ENCODE results near the gene FAM234B. TPM values are rescaled to one million over a fixed set of nuclear protein-coding genes. Genes with fewer than 3 reads are reported as not detected.

Gene FAM234B
- total and polyA plus RNA-seq, 2 of the 8 experiments (the other 6 are each of a cell fraction or from before 2014, with no cell fraction given) = 12.5 to 29.1 TPM

DNA sequence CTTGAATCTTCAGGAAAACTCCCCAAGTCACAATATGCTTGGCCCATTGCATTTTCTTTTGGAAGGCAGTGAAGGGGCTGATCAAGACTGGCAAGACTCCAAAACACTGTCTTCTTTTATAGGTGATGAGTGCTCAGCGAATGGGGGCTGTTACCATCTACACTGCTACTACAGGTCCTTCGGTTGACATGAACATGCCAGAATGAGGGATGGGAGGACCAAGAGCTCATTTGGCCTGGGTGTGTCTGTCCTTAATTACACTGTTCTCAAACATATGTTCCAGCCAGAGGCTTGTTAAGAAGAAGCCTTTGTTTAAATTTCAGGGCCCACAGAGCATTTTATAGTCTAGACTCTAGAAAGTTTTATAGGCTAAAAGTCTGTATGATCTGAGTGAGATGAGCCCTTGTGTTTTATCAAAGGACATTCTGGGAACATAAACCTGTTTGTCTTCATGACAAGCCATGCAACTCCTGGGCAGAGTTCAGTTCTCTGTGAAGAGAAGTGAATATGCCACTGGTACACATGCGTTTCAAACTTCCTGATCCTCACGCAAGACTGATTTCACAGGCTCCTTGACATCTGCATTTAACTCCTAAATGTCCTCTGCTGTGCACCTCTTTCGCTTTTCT, 4.7 kb upstream of the FAM234B start (continued):
- TF ChIP-seq, protein P1, sequence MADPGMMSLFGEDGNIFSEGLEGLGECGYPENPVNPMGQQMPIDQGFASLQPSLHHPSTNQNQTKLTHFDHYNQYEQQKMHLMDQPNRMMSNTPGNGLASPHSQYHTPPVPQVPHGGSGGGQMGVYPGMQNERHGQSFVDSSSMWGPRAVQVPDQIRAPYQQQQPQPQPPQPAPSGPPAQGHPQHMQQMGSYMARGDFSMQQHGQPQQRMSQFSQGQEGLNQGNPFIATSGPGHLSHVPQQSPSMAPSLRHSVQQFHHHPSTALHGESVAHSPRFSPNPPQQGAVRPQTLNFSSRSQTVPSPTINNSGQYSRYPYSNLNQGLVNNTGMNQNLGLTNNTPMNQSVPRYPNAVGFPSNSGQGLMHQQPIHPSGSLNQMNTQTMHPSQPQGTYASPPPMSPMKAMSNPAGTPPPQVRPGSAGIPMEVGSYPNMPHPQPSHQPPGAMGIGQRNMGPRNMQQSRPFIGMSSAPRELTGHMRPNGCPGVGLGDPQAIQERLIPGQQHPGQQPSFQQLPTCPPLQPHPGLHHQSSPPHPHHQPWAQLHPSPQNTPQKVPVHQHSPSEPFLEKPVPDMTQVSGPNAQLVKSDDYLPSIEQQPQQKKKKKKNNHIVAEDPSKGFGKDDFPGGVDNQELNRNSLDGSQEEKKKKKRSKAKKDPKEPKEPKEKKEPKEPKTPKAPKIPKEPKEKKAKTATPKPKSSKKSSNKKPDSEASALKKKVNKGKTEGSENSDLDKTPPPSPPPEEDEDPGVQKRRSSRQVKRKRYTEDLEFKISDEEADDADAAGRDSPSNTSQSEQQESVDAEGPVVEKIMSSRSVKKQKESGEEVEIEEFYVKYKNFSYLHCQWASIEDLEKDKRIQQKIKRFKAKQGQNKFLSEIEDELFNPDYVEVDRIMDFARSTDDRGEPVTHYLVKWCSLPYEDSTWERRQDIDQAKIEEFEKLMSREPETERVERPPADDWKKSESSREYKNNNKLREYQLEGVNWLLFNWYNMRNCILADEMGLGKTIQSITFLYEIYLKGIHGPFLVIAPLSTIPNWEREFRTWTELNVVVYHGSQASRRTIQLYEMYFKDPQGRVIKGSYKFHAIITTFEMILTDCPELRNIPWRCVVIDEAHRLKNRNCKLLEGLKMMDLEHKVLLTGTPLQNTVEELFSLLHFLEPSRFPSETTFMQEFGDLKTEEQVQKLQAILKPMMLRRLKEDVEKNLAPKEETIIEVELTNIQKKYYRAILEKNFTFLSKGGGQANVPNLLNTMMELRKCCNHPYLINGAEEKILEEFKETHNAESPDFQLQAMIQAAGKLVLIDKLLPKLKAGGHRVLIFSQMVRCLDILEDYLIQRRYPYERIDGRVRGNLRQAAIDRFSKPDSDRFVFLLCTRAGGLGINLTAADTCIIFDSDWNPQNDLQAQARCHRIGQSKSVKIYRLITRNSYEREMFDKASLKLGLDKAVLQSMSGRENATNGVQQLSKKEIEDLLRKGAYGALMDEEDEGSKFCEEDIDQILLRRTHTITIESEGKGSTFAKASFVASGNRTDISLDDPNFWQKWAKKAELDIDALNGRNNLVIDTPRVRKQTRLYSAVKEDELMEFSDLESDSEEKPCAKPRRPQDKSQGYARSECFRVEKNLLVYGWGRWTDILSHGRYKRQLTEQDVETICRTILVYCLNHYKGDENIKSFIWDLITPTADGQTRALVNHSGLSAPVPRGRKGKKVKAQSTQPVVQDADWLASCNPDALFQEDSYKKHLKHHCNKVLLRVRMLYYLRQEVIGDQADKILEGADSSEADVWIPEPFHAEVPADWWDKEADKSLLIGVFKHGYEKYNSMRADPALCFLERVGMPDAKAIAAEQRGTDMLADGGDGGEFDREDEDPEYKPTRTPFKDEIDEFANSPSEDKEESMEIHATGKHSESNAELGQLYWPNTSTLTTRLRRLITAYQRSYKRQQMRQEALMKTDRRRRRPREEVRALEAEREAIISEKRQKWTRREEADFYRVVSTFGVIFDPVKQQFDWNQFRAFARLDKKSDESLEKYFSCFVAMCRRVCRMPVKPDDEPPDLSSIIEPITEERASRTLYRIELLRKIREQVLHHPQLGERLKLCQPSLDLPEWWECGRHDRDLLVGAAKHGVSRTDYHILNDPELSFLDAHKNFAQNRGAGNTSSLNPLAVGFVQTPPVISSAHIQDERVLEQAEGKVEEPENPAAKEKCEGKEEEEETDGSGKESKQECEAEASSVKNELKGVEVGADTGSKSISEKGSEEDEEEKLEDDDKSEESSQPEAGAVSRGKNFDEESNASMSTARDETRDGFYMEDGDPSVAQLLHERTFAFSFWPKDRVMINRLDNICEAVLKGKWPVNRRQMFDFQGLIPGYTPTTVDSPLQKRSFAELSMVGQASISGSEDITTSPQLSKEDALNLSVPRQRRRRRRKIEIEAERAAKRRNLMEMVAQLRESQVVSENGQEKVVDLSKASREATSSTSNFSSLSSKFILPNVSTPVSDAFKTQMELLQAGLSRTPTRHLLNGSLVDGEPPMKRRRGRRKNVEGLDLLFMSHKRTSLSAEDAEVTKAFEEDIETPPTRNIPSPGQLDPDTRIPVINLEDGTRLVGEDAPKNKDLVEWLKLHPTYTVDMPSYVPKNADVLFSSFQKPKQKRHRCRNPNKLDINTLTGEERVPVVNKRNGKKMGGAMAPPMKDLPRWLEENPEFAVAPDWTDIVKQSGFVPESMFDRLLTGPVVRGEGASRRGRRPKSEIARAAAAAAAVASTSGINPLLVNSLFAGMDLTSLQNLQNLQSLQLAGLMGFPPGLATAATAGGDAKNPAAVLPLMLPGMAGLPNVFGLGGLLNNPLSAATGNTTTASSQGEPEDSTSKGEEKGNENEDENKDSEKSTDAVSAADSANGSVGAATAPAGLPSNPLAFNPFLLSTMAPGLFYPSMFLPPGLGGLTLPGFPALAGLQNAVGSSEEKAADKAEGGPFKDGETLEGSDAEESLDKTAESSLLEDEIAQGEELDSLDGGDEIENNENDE (IDR thresholded peaks at IDR 0.05; ENCODE audit: insufficient replicate concordance, low read length) = no peak
- TF ChIP-seq CEBPB (IDR thresholded peaks at IDR 0.05; ENCODE audit: low read depth, low read length) (no peak), FOSL1 (IDR thresholded peaks at IDR 0.05; ENCODE audit: insufficient read depth, low read depth, low read length) (no peak), RAD21 (IDR thresholded peaks at IDR 0.05 in 1 of 2, conservative IDR thresholded peaks at IDR 0.05 in 1 of 2; ENCODE audit: low read depth in 2 of 2, low read length in 2 of 2) (no peak), SIRT6 (IDR thresholded peaks at IDR 0.05; ENCODE audit: low read length) (no peak), EZH2 (IDR thresholded peaks at IDR 0.05; ENCODE audit: low read depth, low read length, severe bottlenecking) (no peak), EGR1 (IDR thresholded peaks at IDR 0.05; ENCODE audit: borderline replicate concordance, low read depth, low read length) (no peak), CTBP2 (IDR thresholded peaks at IDR 0.05; ENCODE audit: borderline replicate concordance, insufficient read depth, insufficient read length, low read length) (no peak)
- TF ChIP-seq, protein P2, sequence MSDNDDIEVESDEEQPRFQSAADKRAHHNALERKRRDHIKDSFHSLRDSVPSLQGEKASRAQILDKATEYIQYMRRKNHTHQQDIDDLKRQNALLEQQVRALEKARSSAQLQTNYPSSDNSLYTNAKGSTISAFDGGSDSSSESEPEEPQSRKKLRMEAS (IDR thresholded peaks at IDR 0.05) = no peak
